ENCODE measurements around the gene MPPED1.

The MPPED1 gene

GRCh38 chr22:43508489-43508888, 96.7 kb downstream of the MPPED1 start:
- H3K9me3 ChIP-seq (ENCODE audit: insufficient read depth, low read length): no peaks in the 10 kb centered on the region
- H3K4me3 ChIP-seq (ENCODE audit: insufficient read depth, low read length, poor library complexity, severe bottlenecking): no peak overlapping the region
- H4K20me1 ChIP-seq (ENCODE audit: low read depth, low read length): no peaks in the 10 kb centered on the region
- H3K27ac ChIP-seq (ENCODE audit: low read depth, low read length): no peak overlapping the region
- no peaks in the 10 kb centered on the region for H3K9me2 ChIP-seq (replicated peaks; ENCODE audit: insufficient read depth, low read length)
- no peaks in the 10 kb centered on the region for H3K36me3 ChIP-seq (ENCODE audit: low read length)
- H3F3A ChIP-seq (ENCODE audit: insufficient read depth): no peaks in the 10 kb centered on the region
- no peaks in the 10 kb centered on the region for H3K27me3 ChIP-seq (ENCODE audit: low read length)
- no peak overlapping the region for H3K9ac ChIP-seq (ENCODE audit: low read length)
- no peak overlapping the region for H2AFZ ChIP-seq (ENCODE audit: low read depth, low read length, severe bottlenecking)
- no peaks in the 10 kb centered on the region for H3K79me2 ChIP-seq (ENCODE audit: insufficient read depth, low read length)
- TF ChIP-seq EZH2phosphoT487 (conservative IDR thresholded peaks at IDR 0.05; ENCODE audit: low read length) (no peak), CTCF (IDR thresholded peaks at IDR 0.05; ENCODE audit: insufficient read depth, low read length, poor library complexity, severe bottlenecking) (no peak)
- H3K4me2 ChIP-seq (ENCODE audit: low read depth, low read length, poor library complexity, severe bottlenecking): no peak overlapping the region

GRCh38 chr22:43509337-43509736, 97.5 kb downstream of the MPPED1 start:
- Histone ChIP-seq H3K27me3 (ENCODE audit: low read length) (no peaks in the 10 kb centered on the region), H3K4me3 (ENCODE audit: insufficient read depth, low read length, poor library complexity, severe bottlenecking) (no peak overlapping the region), H3K4me2 (ENCODE audit: low read depth, low read length, poor library complexity, severe bottlenecking) (no peak overlapping the region), H3K9me2 (replicated peaks; ENCODE audit: insufficient read depth, low read length) (no peaks in the 10 kb centered on the region), H4K20me1 (ENCODE audit: low read depth, low read length) (no peaks in the 10 kb centered on the region), H3F3A (ENCODE audit: insufficient read depth) (no peaks in the 10 kb centered on the region), H2AFZ (ENCODE audit: low read depth, low read length, severe bottlenecking) (no peak overlapping the region), H3K9ac (ENCODE audit: low read length) (no peak overlapping the region), H3K9me3 (ENCODE audit: insufficient read depth, low read length) (no peaks in the 10 kb centered on the region), H3K79me2 (ENCODE audit: insufficient read depth, low read length) (no peaks in the 10 kb centered on the region), H3K36me3 (ENCODE audit: low read length) (no peaks in the 10 kb centered on the region), H3K27ac (ENCODE audit: low read depth, low read length) (no peak overlapping the region)
- no peak for TF ChIP-seq CTCF (IDR thresholded peaks at IDR 0.05; ENCODE audit: insufficient read depth, low read length, poor library complexity, severe bottlenecking)
- no peak for TF ChIP-seq EZH2phosphoT487 (conservative IDR thresholded peaks at IDR 0.05; ENCODE audit: low read length)

GRCh38 chr22:43510281-43511070, 98.7 kb downstream of the MPPED1 start:
- Histone ChIP-seq H3K9me2 (replicated peaks; ENCODE audit: insufficient read depth, low read length) (no peaks in the 10 kb centered on the region), H3K27me3 (ENCODE audit: low read length) (no peaks in the 10 kb centered on the region), H3K4me2 (ENCODE audit: low read depth, low read length, poor library complexity, severe bottlenecking) (no peak overlapping the region), H3K36me3 (ENCODE audit: low read length) (no peaks in the 10 kb centered on the region), H2AFZ (ENCODE audit: low read depth, low read length, severe bottlenecking) (no peak overlapping the region), H3K4me3 (ENCODE audit: insufficient read depth, low read length, poor library complexity, severe bottlenecking) (no peak overlapping the region), H3K9me3 (ENCODE audit: insufficient read depth, low read length) (no peaks in the 10 kb centered on the region), H4K20me1 (ENCODE audit: low read depth, low read length) (no peaks in the 10 kb centered on the region), H3K9ac (ENCODE audit: low read length) (no peak overlapping the region), H3K79me2 (ENCODE audit: insufficient read depth, low read length) (no peaks in the 10 kb centered on the region), H3F3A (ENCODE audit: insufficient read depth) (no peaks in the 10 kb centered on the region), H3K27ac (ENCODE audit: low read depth, low read length) (no peak overlapping the region)
- TF ChIP-seq CTCF (IDR thresholded peaks at IDR 0.05; ENCODE audit: insufficient read depth, low read length, poor library complexity, severe bottlenecking) (no peak), EZH2phosphoT487 (conservative IDR thresholded peaks at IDR 0.05; ENCODE audit: low read length) (no peak)

Data from SU-DHL-6 (cell line).